Natural killer cell treated with Interleukin-12 subunit alpha and Interleukin-12 subunit beta and Interleukin-15 and Interleukin-18, amount 100 ng/mL, for 72 hours (primary cell): ENCODE measurements around the gene RANBP17. TPM values are rescaled to one million over a fixed set of nuclear protein-coding genes. Genes with fewer than 3 reads are reported as not detected.
A peak's percentile ranks its signal among the peaks of the same experiment; 100 is the strongest.

Experiments used
- ATAC-seq, 2 donors: fragments of 150-1000 bp; cut with Tn5 transposase in 1 of 2; sonication (Bioruptor Pico), chemical (Tn5 transposase) in 1 of 2; 2 replicates each; pipeline ENCODE4 v1.10.0; 2021
- DNase-seq: peaks from one replicate; pipeline ENCODE4 v3.0.0; 2022; ENCODE audit warnings: low spot score
- H3K27ac Mint-ChIP-seq, 2 donors: 1 replicate in 1 of 2; 2 replicates in 1 of 2; pipeline ENCODE4 v1.8.0; 2022; ENCODE audit warnings: mixed read lengths in 2 of 2, mild to moderate bottlenecking in 1 of 2, moderate library complexity in 1 of 2
- H3K27me3 Mint-ChIP-seq, 2 donors: 1 replicate in 1 of 2; 2 replicates in 1 of 2; pipeline ENCODE4 v1.8.0; 2022; ENCODE audit warnings: mixed read lengths in 2 of 2
- H3K36me3 Mint-ChIP-seq: one replicate; pipeline ENCODE4 v1.8.0; 2022; ENCODE audit warnings: mixed read lengths
- H3K4me1 Mint-ChIP-seq, 2 donors: 1 replicate in 1 of 2; 2 replicates in 1 of 2; pipeline ENCODE4 v1.8.0; 2022; ENCODE audit warnings: low read depth in 2 of 2, mixed read lengths in 2 of 2, mild to moderate bottlenecking in 1 of 2
- H3K4me3 Mint-ChIP-seq: one replicate; pipeline ENCODE4 v1.8.0; 2022; ENCODE audit warnings: mixed read lengths
- H3K9me3 Mint-ChIP-seq: 2 replicates; pipeline ENCODE4 v1.8.0; 2022; ENCODE audit warnings: mixed read lengths
- total RNA-seq, 2 donors: library from RNA; stranded (reverse); gene quantifications; one replicate each; pipeline ENCODE4 v1.2.3, GENCODE V29; 2022

RANBP17 gene
- total RNA-seq, 2 donors from 2014 or later: 6.9 to 8.3 TPM

DNA sequence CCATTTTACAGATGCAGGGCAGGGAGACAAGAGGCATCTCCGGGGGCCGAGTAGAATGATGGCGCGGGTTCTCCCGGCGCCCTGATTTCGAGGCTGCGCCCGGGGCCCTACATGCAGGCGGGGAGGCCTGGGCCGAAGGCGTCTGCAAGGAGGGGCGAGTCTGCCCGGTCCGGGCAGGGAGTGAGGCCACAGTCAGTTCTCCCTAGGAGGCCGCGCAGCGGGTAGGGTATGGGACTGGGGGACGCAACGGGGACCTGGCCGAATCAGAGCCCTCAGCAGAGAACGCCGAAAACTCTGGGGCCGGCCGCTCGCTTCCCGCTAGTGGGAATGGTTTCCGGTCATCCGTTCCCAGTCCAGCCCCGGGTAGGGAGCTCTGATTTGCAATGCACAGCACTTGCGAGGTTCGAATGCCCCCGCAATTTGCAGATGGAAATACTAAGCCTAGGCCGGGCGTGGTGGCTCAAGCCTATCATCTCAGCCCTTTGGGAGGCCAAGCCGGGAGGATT lies 453.6 kb downstream of the RANBP17 start:
- Mint-ChIP-seq H3K36me3 (peaks cover 7% of the 10 kb centered on the region), H3K27ac (no peak overlapping the region), H3K27me3 (peaks cover 42 to 53% of the 10 kb centered on the region in 2 donors), H3K4me1 (peaks cover 9 to 15% of the 10 kb centered on the region in 2 donors), H3K9me3 (no peaks in the 10 kb centered on the region), H3K4me3 (no peak overlapping the region)
- DNase-seq (no peak), ATAC-seq (no peak)

- no peak for DNase-seq
- H3K4me1 Mint-ChIP-seq: peaks cover 9 to 10% of the 10 kb centered on the region in 2 donors
- no peak for ATAC-seq
- peaks cover 39 to 51% of the 10 kb centered on the region in 2 donors for H3K27me3 Mint-ChIP-seq
- H3K27ac Mint-ChIP-seq: no peak overlapping the region
- no peaks in the 10 kb centered on the region for H3K9me3 Mint-ChIP-seq
- no peak overlapping the region for H3K4me3 Mint-ChIP-seq
- peaks cover 7% of the 10 kb centered on the region for H3K36me3 Mint-ChIP-seq
Measured at GRCh38 chr5:171315925-171316257, 454.1 kb downstream of the RANBP17 start.

GRCh38 chr5:171316258-171317121 lies 454.7 kb downstream of the RANBP17 start:
- ATAC-seq: peak in 1 of 2 donors; percentile 19
- no peak for DNase-seq
- Mint-ChIP-seq H3K27me3 (peaks cover 43 to 52% of the 10 kb centered on the region in 2 donors), H3K36me3 (peaks cover 7% of the 10 kb centered on the region), H3K9me3 (no peaks in the 10 kb centered on the region), H3K27ac (no peak overlapping the region), H3K4me1 (peaks cover 9 to 10% of the 10 kb centered on the region in 2 donors), H3K4me3 (no peak overlapping the region)

- Mint-ChIP-seq H3K27me3 (peaks cover 47 to 60% of the 10 kb centered on the region in 2 donors), H3K4me1 (peaks cover 9 to 10% of the 10 kb centered on the region in 2 donors), H3K4me3 (no peak overlapping the region), H3K9me3 (no peaks in the 10 kb centered on the region), H3K27ac (no peak overlapping the region), H3K36me3 (peaks cover 7% of the 10 kb centered on the region)
- DNase-seq: no peak
- no peak for ATAC-seq
Measured at GRCh38 chr5:171317230-171317629, 455.4 kb downstream of the RANBP17 start.

DNA sequence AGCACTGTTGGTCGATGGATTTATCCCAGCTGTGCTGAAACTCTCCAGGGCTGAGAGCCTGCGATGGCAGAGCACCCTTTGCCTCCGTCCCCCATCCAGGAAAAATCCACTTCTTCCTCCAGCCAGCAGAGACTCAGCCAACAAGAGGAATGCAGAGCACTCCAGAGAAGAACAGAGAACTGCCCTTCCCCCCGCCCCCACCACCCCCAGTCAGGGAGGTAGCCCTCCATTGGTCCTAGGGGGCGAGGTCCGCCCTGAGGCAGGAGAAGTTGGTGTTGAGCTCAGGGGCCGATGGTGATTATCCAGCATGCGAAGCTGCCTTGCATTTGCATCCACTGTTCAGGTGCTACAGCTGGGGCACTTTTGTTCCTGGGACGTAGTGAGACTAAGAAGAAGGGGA lies 456.2 kb downstream of the RANBP17 start:
- Mint-ChIP-seq H3K4me3 (no peak overlapping the region), H3K27ac (no peak overlapping the region), H3K36me3 (peaks cover 3% of the 10 kb centered on the region), H3K4me1 (peaks cover 4 to 7% of the 10 kb centered on the region in 2 donors), H3K27me3 (peaks cover 48 to 62% of the 10 kb centered on the region in 2 donors), H3K9me3 (no peaks in the 10 kb centered on the region)
- ATAC-seq: no peak
- DNase-seq: no peak

- H3K4me3 Mint-ChIP-seq: no peak overlapping the region
- no peaks in the 10 kb centered on the region for H3K9me3 Mint-ChIP-seq
- no peak overlapping the region for H3K27ac Mint-ChIP-seq
- DNase-seq: no peak
- H3K4me1 Mint-ChIP-seq: no peaks in the 10 kb centered on the region
- ATAC-seq: no peak
- H3K27me3 Mint-ChIP-seq: peaks cover 44 to 56% of the 10 kb centered on the region in 2 donors
- H3K36me3 Mint-ChIP-seq: no peaks in the 10 kb centered on the region
Measured at GRCh38 chr5:171321447-171321846, 459.6 kb downstream of the RANBP17 start.

DNA sequence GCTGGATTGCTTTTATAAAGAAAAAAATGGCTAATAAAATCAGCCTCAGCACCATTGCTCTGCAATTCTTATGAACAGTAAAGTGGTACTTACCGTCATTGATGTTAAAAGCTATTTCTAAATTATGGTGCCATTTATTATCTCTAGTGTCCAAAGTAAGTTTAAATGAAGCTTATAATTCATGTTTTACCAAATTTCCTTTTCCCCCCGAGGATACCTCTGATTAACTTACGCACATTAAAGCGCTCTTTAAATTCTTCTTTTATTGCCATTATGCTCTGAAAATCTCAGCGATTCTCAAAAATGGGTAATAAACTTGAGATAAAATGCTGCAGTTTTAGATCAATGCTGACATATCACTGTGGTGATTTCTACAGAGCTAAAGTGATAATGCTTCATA lies 460.7 kb downstream of the RANBP17 start:
- Mint-ChIP-seq H3K36me3 (no peaks in the 10 kb centered on the region), H3K4me3 (no peak overlapping the region), H3K9me3 (no peaks in the 10 kb centered on the region), H3K27me3 (peaks cover 42 to 55% of the 10 kb centered on the region in 2 donors), H3K4me1 (no peaks in the 10 kb centered on the region), H3K27ac (no peak overlapping the region)
- DNase-seq (no peak), ATAC-seq (no peak)

DNA sequence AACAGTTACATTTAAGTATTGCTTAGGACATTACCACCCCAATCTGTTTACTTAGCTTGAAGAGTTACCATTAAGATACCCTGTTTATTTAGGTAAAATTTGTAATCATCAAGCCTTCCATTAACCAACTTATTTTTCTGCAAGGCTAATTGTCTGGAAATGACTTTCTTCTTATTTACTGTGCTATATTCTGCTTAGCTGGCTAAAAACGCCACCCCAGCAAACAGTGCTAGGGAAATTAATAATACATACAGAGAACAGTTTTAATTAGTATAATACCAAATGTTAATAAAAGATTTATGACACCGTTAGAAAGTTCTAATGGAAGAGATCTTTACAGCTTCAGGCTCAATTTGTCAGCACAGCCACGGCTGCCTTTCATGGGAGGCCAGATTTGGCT lies 461.2 kb downstream of the RANBP17 start:
- ATAC-seq (no peak), DNase-seq (no peak)
- Mint-ChIP-seq H3K4me3 (no peak overlapping the region), H3K36me3 (no peaks in the 10 kb centered on the region), H3K4me1 (no peaks in the 10 kb centered on the region), H3K27me3 (peaks cover 42 to 55% of the 10 kb centered on the region in 2 donors), H3K27ac (no peak overlapping the region), H3K9me3 (no peaks in the 10 kb centered on the region)

GRCh38 chr5:171323806-171324632 lies 462.2 kb downstream of the RANBP17 start:
- ATAC-seq: no peak
- Mint-ChIP-seq H3K36me3 (no peaks in the 10 kb centered on the region), H3K4me3 (no peak overlapping the region), H3K27me3 (peaks cover 46 to 59% of the 10 kb centered on the region in 2 donors), H3K4me1 (no peaks in the 10 kb centered on the region), H3K27ac (no peak overlapping the region), H3K9me3 (no peaks in the 10 kb centered on the region)
- DNase-seq: no peak

- ATAC-seq (no peak), DNase-seq (no peak)
- Mint-ChIP-seq H3K9me3 (no peaks in the 10 kb centered on the region), H3K36me3 (no peaks in the 10 kb centered on the region), H3K4me1 (no peaks in the 10 kb centered on the region), H3K27ac (no peak overlapping the region), H3K4me3 (no peak overlapping the region), H3K27me3 (peaks cover 26 to 31% of the 10 kb centered on the region in 2 donors)
Measured at GRCh38 chr5:171330021-171330420, 468.2 kb downstream of the RANBP17 start.

DNA sequence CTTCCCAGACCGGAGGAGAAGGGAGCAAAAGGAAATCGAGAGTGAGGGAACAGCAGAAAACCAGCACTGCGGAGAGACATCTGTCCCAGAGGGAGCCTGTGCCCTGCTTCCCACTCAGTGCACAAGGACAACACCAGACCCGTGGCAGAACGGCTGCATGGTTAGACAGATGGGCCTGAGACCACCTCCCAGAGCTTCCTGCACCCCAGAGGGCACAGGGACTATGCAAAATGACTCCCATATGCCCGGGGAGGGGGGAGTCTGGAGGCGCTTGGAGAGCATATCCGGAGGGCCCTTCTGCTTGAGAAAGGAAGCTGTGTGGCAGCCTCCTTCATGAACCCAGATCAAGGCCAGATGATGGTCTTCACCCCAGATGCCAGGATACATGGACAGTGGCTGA lies 473.8 kb downstream of the RANBP17 start:
- Mint-ChIP-seq H3K9me3 (no peaks in the 10 kb centered on the region), H3K27ac (no peak overlapping the region), H3K36me3 (no peaks in the 10 kb centered on the region), H3K4me3 (no peak overlapping the region), H3K4me1 (peaks cover 0 to 6% of the 10 kb centered on the region in 2 donors), H3K27me3 (peaks cover 19 to 36% of the 10 kb centered on the region in 2 donors)
- DNase-seq: no peak
- ATAC-seq: no peak

- H3K4me1 Mint-ChIP-seq: peaks cover 0 to 6% of the 10 kb centered on the region in 2 donors
- H3K36me3 Mint-ChIP-seq: no peaks in the 10 kb centered on the region
- H3K9me3 Mint-ChIP-seq: no peaks in the 10 kb centered on the region
- DNase-seq: no peak
- no peak overlapping the region for H3K27ac Mint-ChIP-seq
- peak overlapping the region; percentile 12 for H3K4me3 Mint-ChIP-seq
- peaks cover 19 to 36% of the 10 kb centered on the region in 2 donors for H3K27me3 Mint-ChIP-seq
- ATAC-seq: peak in 1 of 2 donors; percentile 67
Measured at GRCh38 chr5:171336521-171337209, 474.8 kb downstream of the RANBP17 start.

DNA sequence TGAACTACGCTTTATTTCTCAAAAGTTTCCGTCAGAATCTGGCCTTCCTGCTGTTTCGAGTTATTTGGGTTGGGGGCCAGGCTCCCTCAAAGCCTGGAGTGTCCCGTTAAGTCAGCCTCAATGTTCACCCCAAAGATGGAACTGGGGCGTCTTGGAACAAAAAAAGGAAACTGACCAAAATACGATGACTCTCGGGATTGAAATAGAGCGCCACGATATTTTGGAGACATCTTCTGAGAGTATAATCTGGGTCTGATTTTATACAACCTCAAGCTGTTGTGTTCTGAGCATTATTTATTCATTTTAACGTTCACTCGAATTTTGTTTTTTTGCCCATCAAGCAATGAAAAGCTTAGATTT lies 475.4 kb downstream of the RANBP17 start:
- H3K4me3 Mint-ChIP-seq: peak overlapping the region; percentile 12
- ATAC-seq: no peak

More for the DNA sequence above, 475.4 kb downstream of the RANBP17 start:
- Mint-ChIP-seq H3K36me3 (no peaks in the 10 kb centered on the region), H3K4me1 (peaks cover 0 to 6% of the 10 kb centered on the region in 2 donors), H3K9me3 (no peaks in the 10 kb centered on the region), H3K27me3 (peaks cover 19 to 36% of the 10 kb centered on the region in 2 donors), H3K27ac (no peak overlapping the region)
- DNase-seq: no peak
